Gastrocnemius medialis (tissue), 4 donors: ENCODE measurements around the gene LAYN.

Experiments used
- CTCF ChIP-seq, 5 experiments: fragments of 450-650 bp in 3 of 5; fragments of 200-600 bp in 2 of 5; sonication (generic) in 2 of 5; IDR thresholded peaks in 4 of 5; conservative IDR thresholded peaks in 1 of 5; 1 replicate in 4 of 5; 2 replicates in 1 of 5; pipeline ENCODE4 v1.5.1; 2016 to 2019; ENCODE audit warnings: antibody characterized with exemption in 5 of 5, mild to moderate bottlenecking in 3 of 5, moderate library complexity in 3 of 5
- POLR2A ChIP-seq, 2 donors: fragments of 450-650 bp; IDR thresholded peaks; one replicate each; pipeline ENCODE4 v1.6.1; 2017; ENCODE audit warnings: antibody characterized with exemption in 2 of 2, mild to moderate bottlenecking in 2 of 2, moderate library complexity in 2 of 2

DNA sequence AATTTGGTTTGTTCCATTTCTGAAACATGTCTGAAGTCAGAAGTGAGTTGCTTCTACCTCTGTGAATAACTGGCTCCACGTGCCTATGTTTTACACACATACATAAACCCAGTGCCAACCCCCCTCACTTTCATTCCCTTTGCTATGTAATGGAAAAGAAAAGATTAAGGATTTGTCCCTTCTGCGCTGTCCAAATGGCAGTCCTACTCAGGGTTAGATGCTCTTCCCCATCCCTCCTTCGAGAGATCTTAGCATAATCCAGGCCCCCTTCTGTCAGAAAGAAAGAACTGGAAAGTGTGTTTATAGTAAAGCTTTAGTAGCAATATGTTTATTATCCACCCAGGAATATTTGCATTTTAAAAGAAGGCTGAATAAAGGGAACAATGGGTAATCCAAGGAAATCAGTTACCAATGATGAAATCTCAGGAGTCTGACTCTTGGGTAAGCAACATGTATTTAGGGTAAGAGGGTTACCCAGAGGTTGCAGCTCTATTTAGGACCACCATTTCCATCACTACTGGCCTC lies 3.1 kb upstream of the LAYN start:
- TF ChIP-seq POLR2A (IDR thresholded peaks at IDR 0.05): no peak
- no peak for TF ChIP-seq CTCF (IDR thresholded peaks at IDR 0.05 in 4 of 5, conservative IDR thresholded peaks at IDR 0.05 in 1 of 5)
